ENCODE data around the gene LRRC3C.
A peak's percentile ranks its signal among the peaks of the same experiment; 100 is the strongest.

DNA sequence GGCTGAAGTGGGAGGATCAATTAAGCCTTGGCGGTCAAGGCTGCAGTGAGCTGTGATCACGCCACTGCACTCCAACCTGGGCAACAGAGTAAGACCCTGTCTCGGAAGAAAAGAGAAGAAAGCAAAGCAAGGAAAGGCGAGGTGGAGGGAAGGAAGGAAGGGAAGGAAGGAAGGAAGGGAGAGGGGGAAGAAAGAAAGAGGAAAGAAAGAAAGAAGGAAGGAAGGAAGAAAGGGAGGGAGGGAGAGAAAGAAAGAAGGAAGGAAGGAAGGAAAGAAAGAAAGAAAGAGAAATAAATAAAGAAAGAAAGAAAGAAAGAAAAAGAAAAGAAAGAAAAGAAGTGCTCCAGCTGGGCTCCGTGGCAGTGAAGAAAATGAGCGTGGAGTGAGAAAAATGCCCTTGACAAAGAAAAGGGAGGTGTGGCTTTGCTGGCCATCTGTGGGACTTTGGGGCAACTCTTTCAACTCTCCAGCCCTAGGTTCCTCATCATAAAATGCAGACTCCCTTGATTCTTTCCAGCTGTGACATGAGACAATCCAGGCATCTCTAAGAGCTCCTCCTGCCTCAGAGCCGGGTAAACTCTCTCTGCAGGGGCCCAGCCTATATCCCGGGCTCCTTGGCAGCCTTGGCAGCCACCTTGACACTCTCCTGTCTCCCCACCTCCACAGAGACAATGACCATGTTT lies 37.6 kb downstream of the LRRC3C start:
- TF ChIP-seq, protein P1, sequence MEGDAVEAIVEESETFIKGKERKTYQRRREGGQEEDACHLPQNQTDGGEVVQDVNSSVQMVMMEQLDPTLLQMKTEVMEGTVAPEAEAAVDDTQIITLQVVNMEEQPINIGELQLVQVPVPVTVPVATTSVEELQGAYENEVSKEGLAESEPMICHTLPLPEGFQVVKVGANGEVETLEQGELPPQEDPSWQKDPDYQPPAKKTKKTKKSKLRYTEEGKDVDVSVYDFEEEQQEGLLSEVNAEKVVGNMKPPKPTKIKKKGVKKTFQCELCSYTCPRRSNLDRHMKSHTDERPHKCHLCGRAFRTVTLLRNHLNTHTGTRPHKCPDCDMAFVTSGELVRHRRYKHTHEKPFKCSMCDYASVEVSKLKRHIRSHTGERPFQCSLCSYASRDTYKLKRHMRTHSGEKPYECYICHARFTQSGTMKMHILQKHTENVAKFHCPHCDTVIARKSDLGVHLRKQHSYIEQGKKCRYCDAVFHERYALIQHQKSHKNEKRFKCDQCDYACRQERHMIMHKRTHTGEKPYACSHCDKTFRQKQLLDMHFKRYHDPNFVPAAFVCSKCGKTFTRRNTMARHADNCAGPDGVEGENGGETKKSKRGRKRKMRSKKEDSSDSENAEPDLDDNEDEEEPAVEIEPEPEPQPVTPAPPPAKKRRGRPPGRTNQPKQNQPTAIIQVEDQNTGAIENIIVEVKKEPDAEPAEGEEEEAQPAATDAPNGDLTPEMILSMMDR (IDR thresholded peaks at IDR 0.05) = no peak
- no peak for TF ChIP-seq EP300 (IDR thresholded peaks at IDR 0.05)
- no peak for TF ChIP-seq POLR2A (IDR thresholded peaks at IDR 0.05)
- TF ChIP-seq POLR2AphosphoS5 (IDR thresholded peaks at IDR 0.05) = peak in 2 of 4 donors; percentile 18 to 58

Data from sigmoid colon (tissue), 4 donors.